Stimulated activated CD4-positive, alpha-beta T cell treated with anti-CD3 and anti-CD28 coated beads, Interleukin-4, amount 100 ng/mL, for 48 hours (primary cell): ENCODE data around the gene TMEM116.
"Not testable (repeated sequence)": the region's sequence is repeated elsewhere in the genome, so short reads cannot be mapped to it uniquely, and the experiment has no call there.

ENCODE experiments used
- DNase-seq, 2 donors: peaks; one replicate each; pipeline ENCODE4 v3.0.0-alpha.2; 2020; ENCODE audit warnings: low read depth in 2 of 2

TMEM116 gene

DNA sequence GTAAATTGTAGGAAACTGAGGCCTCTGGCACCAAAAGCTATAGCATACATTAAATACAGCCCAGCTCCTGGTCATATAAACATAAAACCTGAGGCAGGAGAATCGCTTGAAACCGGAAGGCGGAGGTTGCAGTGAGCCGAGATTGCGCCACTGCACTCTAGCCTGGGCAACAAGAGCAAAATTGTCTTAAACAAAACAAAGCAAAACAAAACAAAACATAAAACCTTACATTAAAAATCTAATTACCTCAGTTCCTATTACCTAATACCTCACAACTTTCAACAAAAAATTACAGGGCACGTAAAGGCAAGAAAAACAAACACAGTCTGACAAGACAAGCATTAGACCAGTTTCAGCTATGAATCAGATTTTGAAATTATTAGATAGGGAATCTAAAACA lies 36.7 kb downstream of the TMEM116 start:
- no peak for DNase-seq

DNA sequence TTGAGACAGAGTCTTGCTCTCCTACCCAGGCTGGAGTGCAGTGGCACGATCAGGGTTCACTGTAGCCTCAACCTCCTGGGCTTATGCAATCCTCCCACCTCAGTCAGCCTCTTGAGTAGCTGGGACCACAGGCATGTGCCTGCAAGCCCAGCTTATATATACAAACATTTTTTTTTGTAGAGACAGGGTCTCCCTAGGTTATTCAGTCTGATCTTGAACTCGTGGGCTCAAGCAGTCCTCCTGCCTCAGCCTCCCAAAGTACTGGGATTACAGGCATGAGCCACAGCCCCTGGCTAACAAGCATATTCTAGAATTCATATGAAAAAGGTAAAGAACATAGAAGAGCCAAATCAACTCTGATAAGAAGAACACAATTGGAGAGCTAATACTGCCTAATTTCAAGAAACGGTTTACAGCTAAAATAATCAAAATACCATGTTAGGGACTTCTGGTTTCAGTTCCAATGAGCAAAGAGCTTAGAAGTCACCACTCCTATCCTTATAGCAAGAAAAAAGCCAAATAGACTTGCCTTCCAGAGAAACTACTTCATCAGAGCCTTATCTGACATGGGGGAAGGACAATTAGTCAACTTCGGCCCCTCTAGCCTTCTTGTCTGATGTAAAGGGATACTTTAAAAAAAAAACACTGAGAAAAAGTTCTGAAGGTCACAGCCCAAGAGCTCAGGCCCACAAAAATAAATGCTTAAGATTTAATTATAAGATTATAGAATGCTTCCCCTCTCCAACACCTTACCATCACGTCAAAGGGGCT lies 37.6 kb downstream of the TMEM116 start:
- no peak for DNase-seq

DNA sequence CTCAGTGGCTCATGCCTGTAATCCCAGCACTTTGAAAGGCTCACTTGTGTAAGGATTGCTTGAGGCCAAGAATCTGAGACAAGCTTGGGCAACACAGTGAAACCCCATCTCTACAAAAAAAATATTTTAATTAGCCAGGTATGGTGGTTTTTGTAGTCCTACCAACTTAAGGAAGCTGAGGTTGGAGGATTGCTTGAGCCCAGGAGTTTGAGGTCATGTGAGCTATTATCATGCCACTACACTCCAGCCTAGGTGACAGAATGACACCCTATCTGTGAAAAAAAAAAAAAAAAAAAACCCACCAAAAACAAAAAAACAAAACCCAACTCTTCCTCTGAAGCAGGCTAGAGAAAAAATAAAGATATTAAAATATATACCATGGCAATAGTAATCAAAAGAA lies 41.2 kb downstream of the TMEM116 start:
- no peak for DNase-seq

- no peak for DNase-seq
Observed at GRCh38 chr12:111964935-111965334, 48.0 kb downstream of the TMEM116 start.

GRCh38 chr12:111959518-111959917 lies 53.4 kb downstream of the TMEM116 start:
- DNase-seq = not testable (repeated sequence)

GRCh38 chr12:111957224-111957623 lies 55.7 kb downstream of the TMEM116 start:
- DNase-seq = not testable (repeated sequence)

GRCh38 chr12:111954969-111955368 lies 58.0 kb downstream of the TMEM116 start:
- no peak for DNase-seq

GRCh38 chr12:111953455-111953854 lies 59.5 kb downstream of the TMEM116 start:
- DNase-seq = no peak

- not testable (repeated sequence) for DNase-seq
Observed at GRCh38 chr12:111952084-111952787, 60.7 kb downstream of the TMEM116 start.

- DNase-seq = not testable (repeated sequence)
Observed at GRCh38 chr12:111950961-111951676, 61.8 kb downstream of the TMEM116 start.

GRCh38 chr12:111943929-111944328 lies 69.0 kb downstream of the TMEM116 start:
- DNase-seq = no peak

DNA sequence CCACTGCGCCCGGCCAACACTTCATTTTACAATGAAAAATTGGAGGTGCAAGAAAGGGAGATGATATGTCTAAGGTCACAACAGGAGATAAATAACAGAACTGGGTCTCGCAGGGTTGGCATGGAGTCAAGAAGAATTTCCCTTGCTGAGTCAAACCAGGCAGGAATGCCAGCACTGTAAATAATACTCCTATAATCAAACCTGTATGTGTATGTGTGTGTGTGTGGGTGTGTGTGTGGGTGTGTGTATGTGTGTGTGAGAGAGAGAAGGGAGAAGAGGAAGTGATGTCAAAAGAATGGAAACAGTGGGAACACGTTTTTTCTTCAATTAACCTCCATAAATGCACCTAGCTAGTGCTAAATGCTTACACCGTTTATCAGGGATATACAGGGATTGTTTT lies 70.4 kb downstream of the TMEM116 start:
- DNase-seq = no peak

- DNase-seq = no peak
Observed at GRCh38 chr12:111937429-111937828, 75.5 kb downstream of the TMEM116 start.

- DNase-seq = no peak
Observed at GRCh38 chr12:111936869-111937268, 76.1 kb downstream of the TMEM116 start.

DNA sequence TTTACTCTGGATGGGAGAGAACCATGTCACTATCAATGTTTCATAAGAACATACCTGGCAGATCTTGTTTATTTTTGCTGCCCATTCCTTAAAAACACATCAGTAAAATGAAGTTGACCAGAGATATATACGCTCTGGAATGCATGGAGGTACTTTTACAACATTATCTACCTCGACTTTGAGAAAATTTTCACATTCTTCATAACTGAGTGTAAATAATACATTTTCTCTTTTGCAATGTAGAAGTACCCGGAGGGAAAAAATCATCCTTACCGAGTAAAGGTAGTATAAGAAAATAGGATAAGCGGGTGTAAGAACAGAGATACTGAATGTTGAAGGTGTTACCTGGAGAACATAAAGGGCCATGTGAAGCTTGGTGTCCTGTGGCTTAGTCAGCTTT lies 80.7 kb downstream of the TMEM116 start:
- DNase-seq = no peak

GRCh38 chr12:111927346-111927745 lies 85.6 kb downstream of the TMEM116 start:
- DNase-seq = no peak

DNA sequence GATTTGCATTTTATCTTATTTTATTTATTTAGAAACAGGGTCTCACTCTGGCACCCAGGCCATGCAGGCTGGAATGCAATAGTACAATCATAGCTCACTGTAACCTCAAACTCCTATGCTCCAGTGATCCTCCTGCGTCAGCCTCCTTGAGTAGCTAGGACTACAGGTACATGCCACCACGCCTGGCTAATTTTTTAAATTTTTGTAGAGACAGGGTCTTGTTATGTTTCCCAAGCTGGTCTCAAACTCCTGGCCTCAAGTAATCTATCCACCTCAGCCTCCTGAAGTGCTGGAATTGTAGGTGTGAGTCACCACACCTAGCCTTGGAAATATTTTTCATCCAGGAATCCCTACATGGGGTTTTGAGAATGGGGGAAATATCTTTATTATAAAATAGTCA lies 86.3 kb downstream of the TMEM116 start:
- no peak for DNase-seq

DNA sequence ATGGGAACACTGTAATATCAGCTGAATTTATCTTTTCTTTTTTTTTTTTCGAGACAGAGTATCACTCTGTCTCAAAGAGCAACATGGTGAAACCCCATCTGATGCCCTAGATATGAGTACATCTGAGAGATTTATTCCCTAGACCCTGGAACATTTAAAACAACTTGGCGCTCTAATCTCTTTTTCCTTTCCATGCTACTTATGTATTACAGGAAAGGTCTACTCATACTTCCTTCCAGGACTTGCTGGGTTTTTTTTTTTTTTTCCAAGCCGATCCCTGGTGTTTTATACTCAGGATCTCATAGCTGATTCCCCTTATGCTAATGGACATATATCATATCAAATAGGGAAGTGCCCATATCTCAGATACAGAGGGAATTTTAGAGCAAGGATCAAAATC lies 87.8 kb downstream of the TMEM116 start:
- DNase-seq = no peak

DNA sequence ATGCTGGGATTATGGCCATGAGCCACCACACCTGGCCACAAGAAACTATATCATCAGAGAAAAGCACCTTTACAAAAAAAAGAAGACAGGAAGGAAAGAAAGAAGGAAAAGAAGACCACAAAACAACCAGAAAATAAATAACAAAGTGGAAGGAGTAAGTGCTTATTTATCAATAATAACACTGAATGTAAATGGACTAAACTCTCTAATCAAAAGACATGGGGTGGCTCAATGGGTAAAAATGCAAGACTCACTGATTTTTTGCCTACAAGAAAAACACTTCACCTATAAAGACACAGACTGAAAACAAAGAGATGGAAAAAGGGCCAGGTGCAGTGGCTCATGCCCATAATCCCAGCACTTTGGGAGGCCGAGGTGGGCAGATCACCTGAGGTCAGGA lies 105.2 kb downstream of the TMEM116 start:
- DNase-seq = no peak

- DNase-seq = no peak
Observed at GRCh38 chr12:111905502-111905901, 107.5 kb downstream of the TMEM116 start.

GRCh38 chr12:111904446-111904975 lies 108.5 kb downstream of the TMEM116 start:
- DNase-seq = no peak

GRCh38 chr12:111901182-111901581 lies 111.8 kb downstream of the TMEM116 start:
- DNase-seq = no peak
